ENCODE data around the gene ACSM2B.

- TF ChIP-seq CTCF (IDR thresholded peaks at IDR 0.05; ENCODE audit: poor library complexity, severe bottlenecking) (no peak), SMC3 (conservative IDR thresholded peaks at IDR 0.05; ENCODE audit: poor library complexity) (no peak)
Measured at GRCh38 chr16:20568404-20568803, 7.8 kb downstream of the ACSM2B start.
